Osteocyte (in vitro differentiated cells): ENCODE measurements around the gene ETS1. TPM values are rescaled to one million over a fixed set of nuclear protein-coding genes. Genes with fewer than 3 reads are reported as not detected.

Source experiments
- DNase-seq: peaks from one replicate; pipeline ENCODE4 v3.0.0; 2021; ENCODE audit warnings: mixed read lengths; ENCODE audit not compliant: unreplicated experiment; ENCODE audit errors: extremely low spot score
- H3K27ac Mint-ChIP-seq: one replicate; pipeline ENCODE4 v1.8.0; 2021; ENCODE audit warnings: mild to moderate bottlenecking, mixed read lengths; ENCODE audit not compliant: unreplicated experiment
- H3K27me3 Mint-ChIP-seq: one replicate; pipeline ENCODE4 v1.8.0; 2021; ENCODE audit warnings: mixed read lengths; ENCODE audit not compliant: unreplicated experiment
- H3K36me3 Mint-ChIP-seq: one replicate; pipeline ENCODE4 v1.8.0; 2021; ENCODE audit warnings: mixed read lengths; ENCODE audit not compliant: unreplicated experiment
- H3K4me1 Mint-ChIP-seq: one replicate; pipeline ENCODE4 v1.8.0; 2021; ENCODE audit warnings: mixed read lengths; ENCODE audit not compliant: unreplicated experiment
- H3K4me3 Mint-ChIP-seq: one replicate; pipeline ENCODE4 v1.8.0; 2021; ENCODE audit warnings: mild to moderate bottlenecking, moderate library complexity, mixed read lengths; ENCODE audit not compliant: unreplicated experiment
- H3K9me3 Mint-ChIP-seq: one replicate; pipeline ENCODE4 v1.8.0; 2021; ENCODE audit warnings: mixed read lengths; ENCODE audit not compliant: unreplicated experiment
- total RNA-seq: library from RNA; stranded (reverse); gene quantifications from 2 replicates; pipeline ENCODE4 v1.2.1, GENCODE V29; 2021
- TF ChIP-seq, protein P1 (sequence below): fragments of 200-600 bp; sonication (generic); IDR thresholded peaks from 2 replicates; pipeline ENCODE4 v1.5.0; 2021; ENCODE audit warnings: antibody characterized with exemption, mild to moderate bottlenecking, moderate library complexity

The ETS1 gene
- total RNA-seq, 1 donor from 2014 or later = 77.9 TPM

DNA sequence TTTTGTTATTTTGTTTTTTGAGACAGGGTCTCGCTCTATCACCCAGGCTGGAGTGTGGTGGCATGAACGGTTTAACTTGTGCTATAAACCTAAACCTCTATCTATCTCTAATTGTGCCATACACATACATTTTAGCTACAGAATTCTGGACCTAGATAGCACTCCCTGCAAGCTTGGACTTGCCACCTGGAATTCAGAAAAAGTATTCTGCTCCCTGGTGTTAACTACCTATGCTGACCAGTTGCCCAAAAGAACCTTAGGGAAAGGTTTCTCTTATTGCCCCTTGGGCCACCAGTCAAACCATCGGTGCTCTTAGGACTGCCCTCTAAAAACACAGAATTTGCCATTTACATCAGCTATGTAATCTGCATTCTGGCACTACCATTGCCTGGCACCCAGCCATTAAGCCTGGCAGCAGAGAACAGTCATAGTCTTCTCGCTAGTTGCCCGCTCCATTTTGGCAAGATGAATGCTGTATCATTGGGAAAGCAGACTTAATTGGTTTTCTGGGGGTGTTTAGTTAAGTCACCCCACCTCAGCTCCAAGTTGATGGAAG, 55.3 kb downstream of the ETS1 start:
- H3K9me3 Mint-ChIP-seq = no peaks in the 10 kb centered on the region
- H3K27ac Mint-ChIP-seq = no peak overlapping the region

DNA sequence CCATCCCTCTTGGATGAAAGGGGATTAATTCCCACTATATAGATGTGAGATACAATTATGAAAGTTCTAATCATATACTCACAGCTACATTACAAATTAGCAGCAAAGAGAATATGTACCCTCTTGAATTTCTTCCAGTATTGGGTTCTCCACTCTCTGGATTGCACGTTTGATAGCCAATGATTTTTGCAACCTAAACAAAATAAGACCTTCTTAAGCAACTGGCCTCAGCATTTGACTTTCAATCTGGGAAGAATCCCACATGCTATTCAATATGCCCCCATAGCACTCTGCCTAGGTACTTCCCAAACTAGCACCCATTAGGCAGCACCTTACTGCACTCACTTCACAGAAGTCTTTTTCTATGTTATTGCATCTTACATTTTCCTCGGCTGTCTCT, 55.8 kb downstream of the ETS1 start:
- DNase-seq = no peak
- Mint-ChIP-seq H3K36me3 (no peaks in the 10 kb centered on the region), H3K4me3 (no peak overlapping the region), H3K4me1 (peaks cover 4% of the 10 kb centered on the region), H3K27ac (no peak overlapping the region), H3K27me3 (no peaks in the 10 kb centered on the region), H3K9me3 (no peaks in the 10 kb centered on the region)
- TF ChIP-seq, protein P1, sequence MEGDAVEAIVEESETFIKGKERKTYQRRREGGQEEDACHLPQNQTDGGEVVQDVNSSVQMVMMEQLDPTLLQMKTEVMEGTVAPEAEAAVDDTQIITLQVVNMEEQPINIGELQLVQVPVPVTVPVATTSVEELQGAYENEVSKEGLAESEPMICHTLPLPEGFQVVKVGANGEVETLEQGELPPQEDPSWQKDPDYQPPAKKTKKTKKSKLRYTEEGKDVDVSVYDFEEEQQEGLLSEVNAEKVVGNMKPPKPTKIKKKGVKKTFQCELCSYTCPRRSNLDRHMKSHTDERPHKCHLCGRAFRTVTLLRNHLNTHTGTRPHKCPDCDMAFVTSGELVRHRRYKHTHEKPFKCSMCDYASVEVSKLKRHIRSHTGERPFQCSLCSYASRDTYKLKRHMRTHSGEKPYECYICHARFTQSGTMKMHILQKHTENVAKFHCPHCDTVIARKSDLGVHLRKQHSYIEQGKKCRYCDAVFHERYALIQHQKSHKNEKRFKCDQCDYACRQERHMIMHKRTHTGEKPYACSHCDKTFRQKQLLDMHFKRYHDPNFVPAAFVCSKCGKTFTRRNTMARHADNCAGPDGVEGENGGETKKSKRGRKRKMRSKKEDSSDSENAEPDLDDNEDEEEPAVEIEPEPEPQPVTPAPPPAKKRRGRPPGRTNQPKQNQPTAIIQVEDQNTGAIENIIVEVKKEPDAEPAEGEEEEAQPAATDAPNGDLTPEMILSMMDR = no peak

More for the DNA sequence above, 55.3 kb downstream of the ETS1 start:
- no peak for DNase-seq
- H3K4me1 Mint-ChIP-seq = peaks cover 4% of the 10 kb centered on the region
- H3K27me3 Mint-ChIP-seq = no peaks in the 10 kb centered on the region
- TF ChIP-seq, protein P1 = no peak
- no peak overlapping the region for H3K4me3 Mint-ChIP-seq
- H3K36me3 Mint-ChIP-seq = no peaks in the 10 kb centered on the region

DNA sequence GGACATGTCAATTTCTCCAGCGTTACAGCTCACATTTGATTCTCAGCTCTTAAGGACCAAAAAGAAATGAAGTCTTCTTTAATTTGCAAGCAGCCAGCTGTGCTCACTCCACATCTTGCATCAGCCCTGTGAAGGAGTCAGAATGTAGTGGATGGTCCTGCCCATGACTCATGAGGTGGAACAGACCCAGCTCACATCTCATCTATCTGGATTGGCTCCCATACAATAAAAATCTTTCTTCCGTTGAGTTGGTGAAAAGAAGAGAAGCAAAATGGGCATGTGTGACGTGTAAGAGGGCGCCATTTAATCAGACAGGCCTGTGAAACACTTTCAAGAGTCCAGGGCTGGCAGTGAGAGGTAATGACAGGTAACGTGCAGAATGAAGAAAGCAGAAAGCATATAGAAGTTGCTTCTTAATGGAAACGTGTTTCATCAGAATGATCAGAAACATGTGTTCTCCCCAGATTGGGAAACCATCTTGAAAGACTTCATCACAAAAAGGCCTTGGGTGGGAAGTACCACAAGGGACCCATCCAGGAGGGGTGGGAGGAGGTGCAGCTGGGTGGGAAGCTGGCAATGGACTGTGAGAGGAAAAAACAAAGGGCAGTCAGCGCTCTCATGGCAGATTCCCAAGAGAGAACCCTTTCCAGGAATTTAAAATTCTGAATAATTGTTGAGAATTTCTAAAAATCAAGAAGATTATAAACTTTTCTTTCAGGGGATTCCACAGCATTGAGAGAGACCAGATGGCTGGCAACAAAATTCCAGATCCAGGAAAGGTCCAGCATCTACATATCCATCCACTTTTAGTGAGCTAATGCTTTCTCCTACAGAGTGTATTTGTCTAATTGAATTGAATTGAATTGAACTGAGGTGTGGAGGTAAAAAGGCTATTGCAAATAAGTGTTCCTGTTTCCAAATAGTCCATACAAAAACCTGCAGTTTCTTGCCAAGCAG, 57.0 kb downstream of the ETS1 start:
- no peaks in the 10 kb centered on the region for H3K36me3 Mint-ChIP-seq
- no peak for DNase-seq

DNA sequence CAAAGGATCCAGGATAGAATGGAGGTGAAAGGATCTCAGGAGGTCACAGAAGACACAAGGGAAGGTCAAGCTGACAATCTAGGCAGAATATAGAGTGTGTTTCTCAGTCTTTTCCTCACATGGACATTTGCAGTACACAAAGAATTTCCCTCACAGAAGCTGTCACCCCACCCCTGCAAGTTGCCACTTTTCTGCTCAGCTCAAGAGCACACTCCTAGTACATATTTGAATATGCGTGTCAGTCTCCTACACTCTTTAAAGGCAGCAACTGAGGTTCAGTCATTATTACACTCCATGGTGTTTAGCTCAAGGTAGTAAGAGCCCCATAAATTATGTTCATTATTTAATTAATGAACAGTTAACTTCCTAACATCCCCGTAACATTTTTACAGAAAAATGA, 59.1 kb downstream of the ETS1 start:
- no peak for DNase-seq
- Mint-ChIP-seq H3K27ac (no peak overlapping the region), H3K36me3 (no peaks in the 10 kb centered on the region), H3K9me3 (no peaks in the 10 kb centered on the region), H3K4me3 (no peak overlapping the region), H3K27me3 (no peaks in the 10 kb centered on the region), H3K4me1 (peaks cover 29% of the 10 kb centered on the region)
- TF ChIP-seq, protein P1 = no peak

More for the DNA sequence above, 57.0 kb downstream of the ETS1 start:
- Mint-ChIP-seq H3K4me1 (peaks cover 9% of the 10 kb centered on the region), H3K27ac (peak overlapping the region; percentile 6), H3K27me3 (no peaks in the 10 kb centered on the region), H3K4me3 (no peak overlapping the region), H3K9me3 (no peaks in the 10 kb centered on the region)
- TF ChIP-seq, protein P1 = no peak

DNA sequence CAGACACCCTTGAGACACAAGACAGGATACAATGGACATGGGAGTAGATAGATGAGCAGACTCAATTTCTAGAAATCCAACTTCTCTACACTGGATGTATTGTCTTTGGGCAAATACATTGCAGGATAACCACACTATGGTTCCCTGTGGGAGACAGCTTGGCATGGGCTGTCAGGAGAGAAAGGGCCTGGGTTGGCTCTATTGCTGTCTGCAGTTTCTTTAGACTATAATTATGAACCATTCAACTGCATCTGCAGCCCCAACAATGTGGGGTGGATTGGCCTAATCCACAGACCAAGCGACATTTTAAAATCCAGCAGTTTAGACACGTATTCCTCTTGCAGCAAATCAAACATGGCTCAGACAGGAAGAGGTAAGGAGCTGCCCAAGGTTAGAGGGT, 60.3 kb downstream of the ETS1 start:
- Mint-ChIP-seq H3K27ac (no peak overlapping the region), H3K4me1 (peaks cover 37% of the 10 kb centered on the region), H3K36me3 (no peaks in the 10 kb centered on the region), H3K27me3 (no peaks in the 10 kb centered on the region), H3K9me3 (no peaks in the 10 kb centered on the region), H3K4me3 (no peak overlapping the region)
- TF ChIP-seq, protein P1 = no peak
- DNase-seq = no peak
